GM19328 (cell line): ENCODE measurements around the gene RASAL2.
A peak's percentile ranks its signal among the peaks of the same experiment; 100 is the strongest.

ENCODE experiments used
- ATAC-seq: cut with Tn5 transposase; IDR thresholded peaks from one replicate; pipeline ENCODE4 v1.9.1; 2021; ENCODE audit warnings: mild to moderate bottlenecking, moderate library complexity; ENCODE audit not compliant: unreplicated experiment

RASAL2 gene

DNA sequence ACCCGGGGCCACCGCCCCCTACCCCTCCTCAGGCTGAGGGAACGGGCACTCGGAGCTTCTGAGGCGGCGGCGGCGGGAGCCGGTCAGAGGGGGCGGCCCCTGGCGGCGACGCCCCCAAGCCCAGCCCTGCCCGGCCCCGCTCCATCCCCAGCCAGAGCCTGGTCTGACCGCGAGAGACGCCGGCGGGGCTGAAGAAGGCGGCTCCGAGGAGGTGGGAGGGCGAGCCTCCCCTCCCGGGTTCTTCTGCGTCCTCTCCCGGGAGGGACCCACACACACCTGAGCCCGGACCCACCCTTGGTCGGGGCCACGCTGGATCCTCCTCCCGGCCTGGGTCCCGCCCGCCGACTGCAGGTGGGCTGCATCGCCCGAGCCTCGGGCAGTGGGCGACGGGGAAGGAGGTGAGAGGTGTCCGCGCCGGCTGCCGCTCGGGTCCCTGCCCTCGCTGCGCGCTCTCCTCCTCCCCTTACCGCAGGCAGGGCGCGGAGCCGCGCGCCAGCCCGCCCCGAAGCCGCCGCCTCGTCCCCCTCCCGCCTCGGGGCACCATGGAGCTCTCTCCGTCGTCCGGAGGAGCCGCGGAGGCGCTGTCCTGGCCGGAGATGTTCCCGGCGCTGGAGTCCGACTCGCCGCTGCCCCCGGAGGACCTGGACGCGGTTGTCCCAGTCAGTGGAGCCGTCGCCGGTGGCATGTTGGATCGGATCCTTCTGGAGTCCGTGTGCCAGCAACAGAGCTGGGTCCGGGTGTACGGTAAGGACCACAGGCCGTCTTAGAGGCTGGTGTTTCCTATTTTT is at the start of gene RASAL2:
Gene RASAL2 (plus strand): TSS at position 154 of the 788 bp plus-strand sequence. CDS start 389 bp downstream, at position 543.
- peak; percentile 46 for ATAC-seq

DNA sequence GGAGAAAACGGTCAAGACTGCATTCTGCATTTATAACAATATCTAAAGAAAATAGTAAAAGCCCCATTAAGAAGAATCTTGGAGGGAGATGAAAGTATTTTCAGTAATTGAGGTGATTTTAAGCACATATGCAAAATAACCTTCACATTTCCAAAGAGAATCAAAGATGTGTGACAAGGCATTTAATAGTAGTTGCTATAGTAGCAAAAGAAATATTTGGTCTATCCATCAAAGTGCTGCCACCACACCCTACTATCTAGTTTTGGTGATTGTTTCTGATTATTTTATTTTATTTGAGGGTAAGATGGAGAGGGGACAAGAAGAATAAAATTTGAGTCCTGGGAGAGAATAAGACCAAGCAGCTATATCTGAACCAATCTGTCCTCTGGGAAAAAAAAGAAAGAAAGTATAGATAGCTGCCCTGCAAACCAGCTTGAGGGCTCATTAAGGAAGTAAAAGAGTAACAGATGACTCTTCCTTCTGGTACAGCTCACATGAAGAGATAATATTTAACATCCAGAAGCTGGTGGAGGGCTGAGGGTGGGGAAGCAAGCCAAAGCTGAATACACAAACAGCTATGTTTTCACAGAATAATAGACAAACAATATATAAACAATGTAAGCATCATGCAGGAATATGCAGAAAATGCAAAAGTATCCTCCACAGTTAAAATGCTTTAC is 47.2 kb upstream of the RASAL2 start:
- ATAC-seq: no peak

DNA sequence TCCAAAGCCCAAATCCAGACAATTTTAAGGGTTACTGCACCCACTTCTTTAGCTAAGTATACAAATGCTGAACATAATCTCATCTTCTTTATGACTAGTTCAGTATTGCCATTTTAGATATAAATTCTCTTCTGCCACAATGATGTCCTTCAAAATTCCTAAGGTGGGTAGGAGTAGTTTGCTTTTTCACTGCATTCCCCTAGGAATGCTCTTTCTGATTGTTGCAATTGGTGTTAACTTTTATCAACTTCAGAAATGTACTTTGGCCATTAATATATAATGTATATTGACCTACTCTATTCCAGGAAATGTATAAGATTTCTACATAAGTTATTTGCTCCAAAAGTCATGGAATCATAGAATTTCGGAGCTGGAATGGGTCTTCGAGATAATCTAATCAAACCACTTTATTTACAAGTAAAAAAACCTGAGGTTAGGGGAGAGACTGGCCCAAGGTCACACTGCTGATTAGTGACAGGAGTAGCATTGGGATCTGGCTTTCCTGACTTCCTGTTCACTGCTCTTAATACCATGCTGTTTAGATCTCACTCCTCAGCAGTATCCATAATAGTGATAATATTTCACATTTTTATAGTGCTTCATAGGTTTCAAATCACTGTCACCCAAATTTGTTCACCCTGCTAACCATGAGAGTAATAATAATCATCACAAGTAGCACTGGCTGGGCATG is 46.4 kb upstream of the RASAL2 start:
- ATAC-seq: no peak

DNA sequence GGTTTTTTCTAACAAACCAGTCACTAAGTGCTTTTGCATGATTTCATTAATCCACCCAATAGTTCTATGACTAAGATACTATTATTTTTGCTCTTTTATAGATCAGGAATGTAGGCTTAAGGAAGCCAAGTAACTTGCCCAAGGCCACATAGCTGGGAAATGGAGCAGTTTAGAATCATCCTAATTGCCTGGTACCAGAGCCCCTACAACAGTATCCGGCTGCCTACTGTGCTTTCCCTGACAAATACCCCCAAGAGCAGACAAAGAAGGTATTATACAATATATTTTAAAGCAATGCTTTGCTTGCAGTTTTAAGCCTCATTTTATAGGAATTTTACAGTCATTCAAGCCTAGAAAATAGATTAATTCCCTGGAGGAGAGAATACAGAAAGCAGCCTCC is 45.5 kb upstream of the RASAL2 start:
- ATAC-seq: no peak

DNA sequence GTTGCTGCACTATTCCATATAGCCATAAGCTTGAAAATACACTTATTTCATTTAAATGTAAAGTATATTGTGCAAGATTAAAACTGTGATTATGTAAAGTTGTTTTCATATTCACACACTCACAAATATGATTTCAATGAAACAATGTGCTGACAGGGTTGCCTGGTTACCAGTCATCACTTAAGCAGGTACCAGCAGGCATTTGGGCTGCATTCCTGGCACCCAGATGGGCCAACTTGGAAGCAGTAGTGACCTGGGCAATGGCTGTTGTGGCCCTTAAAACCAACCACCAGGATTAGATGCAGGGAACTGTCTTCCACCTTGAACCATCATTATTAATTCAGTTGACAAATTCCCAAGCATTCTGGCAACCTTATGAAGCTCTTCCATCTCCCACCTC is 45.0 kb upstream of the RASAL2 start:
- no peak for ATAC-seq

DNA sequence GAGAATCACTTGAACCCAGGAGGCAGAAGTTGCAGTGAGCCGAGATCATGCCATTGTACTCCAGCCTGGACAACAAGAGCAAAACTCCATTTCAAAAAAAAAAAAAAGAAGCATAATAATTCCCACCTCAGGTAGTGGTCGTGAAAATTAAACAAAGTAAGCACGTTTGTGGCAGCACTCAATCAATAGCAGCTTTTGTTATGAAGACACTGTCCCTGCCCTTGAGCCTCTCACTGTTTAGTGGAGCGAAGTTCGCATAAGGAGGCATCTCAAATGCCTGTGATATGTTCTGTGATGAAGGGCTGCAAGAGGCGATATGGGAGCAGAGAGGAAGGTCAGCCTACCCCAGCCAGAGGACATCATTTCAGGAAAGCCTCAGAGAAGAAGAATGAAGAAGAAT is 43.8 kb upstream of the RASAL2 start:
- ATAC-seq: no peak

DNA sequence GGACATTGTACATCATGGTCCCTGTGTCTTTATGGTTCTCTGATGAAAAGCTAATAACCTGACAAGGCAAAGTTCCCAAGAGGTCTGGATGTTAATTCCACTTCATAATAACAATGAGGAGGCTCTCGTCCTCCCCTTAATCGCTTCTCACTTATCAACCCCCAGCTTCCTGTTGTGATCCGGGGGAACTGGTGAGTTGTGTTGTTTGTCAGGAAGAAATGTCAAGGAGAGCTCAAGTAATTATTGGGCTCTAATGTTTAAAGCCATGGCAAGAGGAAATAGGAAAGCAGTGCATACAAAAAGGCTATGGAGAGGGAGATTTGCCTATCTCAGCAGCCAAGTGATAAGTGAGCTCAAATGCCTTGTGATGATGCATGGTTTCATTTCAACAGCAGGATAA is 42.8 kb upstream of the RASAL2 start:
- ATAC-seq: no peak

DNA sequence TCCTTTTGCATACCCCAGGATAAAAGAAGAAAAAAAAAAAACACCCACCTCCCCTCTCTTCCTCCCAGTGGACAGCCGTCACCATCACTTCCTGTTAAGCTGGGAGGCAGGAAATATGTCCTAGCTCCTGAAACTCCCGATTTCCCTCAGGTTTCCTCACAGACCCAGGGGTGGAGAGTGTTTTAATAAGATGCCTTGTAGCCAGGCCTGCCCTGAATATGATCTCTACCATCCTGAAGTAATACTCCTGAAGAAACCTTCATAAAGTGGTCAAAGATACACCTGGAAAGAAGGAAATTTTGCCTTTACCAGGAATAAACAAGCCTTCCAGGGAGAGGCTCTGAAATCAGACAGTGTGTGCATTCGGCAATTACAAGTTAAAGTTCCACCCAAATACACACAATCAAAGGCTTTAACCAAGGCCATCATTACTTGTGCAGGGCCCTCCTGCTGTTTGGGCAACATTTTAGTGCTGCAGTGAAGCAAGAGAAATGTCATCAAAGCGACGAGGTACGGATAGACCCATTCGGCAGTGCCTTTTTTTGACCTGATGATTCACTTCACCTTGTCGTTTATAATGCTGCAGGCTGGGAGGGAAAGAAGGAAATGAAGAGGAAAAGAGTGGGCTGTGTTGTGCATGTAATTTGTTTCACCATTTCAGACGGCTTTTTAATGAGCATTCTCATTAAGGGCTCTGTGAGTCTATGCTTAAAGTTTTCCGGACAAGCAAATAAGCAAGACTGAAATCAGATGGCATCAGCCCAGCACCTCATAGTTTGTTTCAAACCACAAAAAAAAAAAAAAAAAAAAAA is 41.0 kb upstream of the RASAL2 start:
- no peak for ATAC-seq

DNA sequence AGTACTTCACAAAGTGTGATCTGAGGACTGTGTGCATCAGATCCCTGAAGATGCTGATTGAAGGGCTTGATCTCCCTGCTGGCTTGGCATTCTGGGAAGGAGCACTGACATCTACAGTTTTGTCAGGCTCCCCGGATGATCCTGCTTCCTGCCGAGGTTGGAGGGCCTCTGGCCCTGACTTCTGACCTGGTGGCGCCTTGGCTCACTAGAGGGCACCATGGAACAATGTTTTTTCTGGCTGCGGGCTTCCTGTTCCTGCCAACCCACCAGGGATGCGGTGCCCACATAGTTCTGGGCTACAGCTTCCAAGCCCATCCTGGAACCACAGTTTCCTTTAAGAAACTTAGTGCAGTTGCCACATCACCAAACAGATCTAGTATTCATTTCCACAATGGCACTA is 38.8 kb upstream of the RASAL2 start:
- ATAC-seq: no peak

DNA sequence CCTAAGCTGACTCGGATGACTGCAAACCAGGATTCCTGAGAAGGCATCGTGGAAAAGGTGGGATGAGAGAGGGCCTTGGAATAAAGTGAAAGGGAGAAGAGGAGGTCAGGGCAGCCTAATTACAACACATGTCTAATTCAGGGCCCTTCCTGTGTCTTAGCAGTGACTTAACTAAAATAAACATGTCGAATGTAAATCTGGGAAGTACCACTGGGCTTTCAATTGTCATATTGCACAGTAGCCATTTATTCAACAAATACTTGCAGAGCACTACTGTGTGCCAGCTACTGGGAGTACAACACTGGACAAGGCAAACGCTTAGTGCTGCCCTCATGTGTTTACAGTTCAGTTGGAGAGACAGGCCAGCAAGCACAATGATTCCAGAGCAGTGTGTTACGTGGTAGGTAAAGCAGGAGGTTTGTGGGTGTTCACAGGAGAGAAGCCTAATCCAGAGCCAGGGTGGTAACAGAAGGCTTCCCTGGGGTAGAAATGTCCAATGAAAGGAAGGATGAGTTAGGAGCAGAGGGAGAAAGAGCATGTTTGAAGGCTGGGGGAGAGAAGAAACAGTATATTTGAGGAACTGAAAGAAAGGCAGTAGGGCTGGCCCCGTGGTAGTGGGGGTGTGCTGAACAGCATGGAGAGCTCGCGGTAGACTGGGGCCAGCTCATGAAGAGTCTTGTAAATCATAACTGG is 38.0 kb upstream of the RASAL2 start:
- peak; percentile 94 for ATAC-seq

DNA sequence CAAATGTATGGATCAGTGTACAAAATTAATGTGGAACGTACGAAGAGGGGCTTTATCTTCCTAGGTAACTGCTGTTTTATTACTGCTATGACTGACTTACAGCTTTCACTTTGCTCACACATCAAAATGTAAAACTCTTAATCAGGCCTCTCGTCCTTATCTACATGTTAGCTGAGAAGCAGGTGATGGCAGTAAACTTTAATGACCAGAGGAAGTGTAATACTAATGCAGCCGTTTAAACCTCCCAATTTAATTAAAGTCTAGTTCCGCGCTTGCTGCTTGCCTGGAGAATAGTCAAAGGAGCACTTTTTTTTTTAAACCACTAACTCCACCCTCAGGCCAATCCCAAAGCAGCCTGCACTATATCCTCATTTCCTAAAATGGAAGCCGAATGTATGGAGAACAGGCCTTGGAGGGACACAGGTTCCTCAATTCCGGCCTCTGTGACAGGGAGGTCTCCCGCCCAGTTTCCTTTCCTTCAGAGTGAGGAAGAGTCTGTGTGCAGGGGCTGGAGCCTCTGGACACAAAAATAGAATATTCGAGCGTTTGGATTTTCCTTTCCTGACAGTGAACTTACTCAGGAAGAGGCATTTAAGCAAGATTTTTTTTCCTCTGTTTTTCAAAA is 36.7 kb upstream of the RASAL2 start:
- ATAC-seq: no peak

DNA sequence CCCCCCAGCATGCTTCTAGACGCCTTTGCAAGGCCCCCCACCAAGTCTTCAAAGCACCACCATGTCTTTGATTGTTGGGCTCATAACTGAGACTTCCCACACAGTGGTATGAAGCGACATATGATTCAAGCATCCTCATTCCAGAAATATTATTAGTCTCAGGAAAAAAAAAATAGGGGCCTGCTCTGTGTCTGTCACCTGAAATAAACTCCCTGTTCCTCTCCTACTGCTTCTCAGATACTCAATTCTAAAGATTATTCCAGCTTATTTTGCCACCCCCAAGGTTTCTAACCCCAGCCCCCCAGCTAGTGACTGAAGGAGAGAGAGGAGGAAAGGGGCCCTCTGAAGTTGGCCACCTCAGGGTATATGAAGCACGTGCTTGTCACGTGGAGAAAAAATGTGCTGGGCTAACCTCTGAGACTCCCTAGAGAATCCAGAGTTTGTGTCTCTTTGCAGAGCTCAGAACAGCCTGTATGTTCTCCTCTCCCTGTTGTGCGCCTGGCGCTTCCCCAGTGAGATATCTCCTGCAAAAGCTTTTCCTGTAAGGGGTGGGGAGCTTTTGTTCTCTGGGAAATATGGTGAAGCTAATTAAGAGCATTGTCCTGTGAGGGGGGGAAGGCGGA is 35.9 kb upstream of the RASAL2 start:
- ATAC-seq: no peak

DNA sequence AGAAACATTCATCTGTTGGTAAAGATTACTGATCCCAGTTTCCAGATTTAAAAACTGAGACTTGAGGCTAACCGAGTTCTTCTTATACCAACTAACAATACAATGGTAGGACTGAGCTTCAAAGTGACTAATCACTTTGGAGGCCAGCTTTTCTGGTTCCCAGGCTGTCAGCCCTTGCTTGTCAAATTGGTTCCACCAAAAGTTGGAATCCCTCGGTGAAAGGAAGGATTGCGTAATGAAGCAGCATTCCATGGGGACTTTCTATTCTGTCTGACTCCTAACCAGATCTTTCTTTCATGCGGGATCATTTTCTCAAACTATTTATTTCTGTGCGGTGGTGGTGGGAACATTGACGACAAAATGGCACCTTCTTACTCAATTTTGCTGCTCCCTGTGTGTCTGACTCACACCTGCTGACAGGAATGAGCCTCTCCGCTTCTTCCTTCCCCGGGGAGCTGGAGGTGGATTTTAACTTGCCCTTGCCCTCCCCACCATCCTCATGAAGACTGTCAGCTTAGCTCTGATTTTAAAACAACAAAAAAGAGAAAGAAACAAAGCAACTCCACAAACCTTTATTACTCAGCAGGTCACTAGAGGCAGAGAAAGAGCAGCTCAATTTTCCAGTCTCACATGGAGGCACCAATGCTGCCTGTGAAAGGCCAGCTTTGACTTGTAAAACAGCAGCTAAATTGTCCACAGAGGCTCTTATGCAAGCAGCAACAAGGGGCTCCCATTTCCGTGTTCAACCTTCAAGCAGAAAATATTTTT is 32.9 kb upstream of the RASAL2 start:
- ATAC-seq: no peak

DNA sequence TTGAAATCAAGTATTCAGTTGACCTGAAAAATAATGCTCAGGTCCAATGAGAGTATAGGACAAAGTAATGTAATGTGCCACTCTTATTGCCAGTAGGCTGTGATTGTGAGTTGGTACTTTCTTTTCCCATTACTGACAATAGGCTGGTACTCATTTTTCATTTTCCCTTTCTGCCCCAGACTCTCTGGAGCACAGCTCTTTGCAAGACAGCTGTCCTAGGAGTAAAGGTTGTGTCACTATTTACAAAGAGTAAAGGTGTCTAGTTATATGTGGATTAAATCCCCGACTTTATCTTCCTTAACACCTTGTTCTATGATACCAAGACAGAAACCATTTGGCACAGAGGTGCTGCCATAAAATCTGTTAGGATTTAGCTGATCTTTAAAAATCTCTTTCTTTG is 32.3 kb upstream of the RASAL2 start:
- ATAC-seq: no peak

DNA sequence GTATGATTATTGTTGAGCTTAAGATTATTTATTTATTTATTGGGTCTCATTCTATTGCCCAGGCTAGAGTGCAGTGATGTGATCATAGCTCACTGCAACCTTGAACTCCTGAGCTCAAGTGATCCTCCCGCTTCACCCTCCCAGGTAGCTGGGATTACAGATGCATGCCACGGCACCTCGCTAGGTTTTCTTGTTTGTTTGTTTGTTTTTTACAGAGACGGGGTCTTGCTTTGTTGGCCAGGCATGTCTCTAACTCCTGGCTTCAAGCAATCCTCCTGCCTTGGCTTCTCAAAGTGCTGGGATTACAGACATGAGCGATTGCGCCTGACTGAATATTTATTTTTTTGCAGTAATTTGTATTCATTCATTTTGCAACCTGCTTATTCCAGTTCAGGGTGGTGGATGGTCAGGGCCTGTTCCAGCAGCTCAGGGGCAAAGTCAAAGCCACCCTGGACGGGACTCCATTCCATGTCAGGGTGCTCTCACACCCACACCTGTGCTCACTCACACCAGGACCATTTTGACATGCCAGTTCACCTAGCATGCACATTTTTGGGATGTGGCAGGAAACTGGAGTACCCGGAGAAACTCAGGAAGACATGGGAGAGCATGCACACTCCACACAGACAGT is 29.6 kb upstream of the RASAL2 start:
- ATAC-seq: no peak

DNA sequence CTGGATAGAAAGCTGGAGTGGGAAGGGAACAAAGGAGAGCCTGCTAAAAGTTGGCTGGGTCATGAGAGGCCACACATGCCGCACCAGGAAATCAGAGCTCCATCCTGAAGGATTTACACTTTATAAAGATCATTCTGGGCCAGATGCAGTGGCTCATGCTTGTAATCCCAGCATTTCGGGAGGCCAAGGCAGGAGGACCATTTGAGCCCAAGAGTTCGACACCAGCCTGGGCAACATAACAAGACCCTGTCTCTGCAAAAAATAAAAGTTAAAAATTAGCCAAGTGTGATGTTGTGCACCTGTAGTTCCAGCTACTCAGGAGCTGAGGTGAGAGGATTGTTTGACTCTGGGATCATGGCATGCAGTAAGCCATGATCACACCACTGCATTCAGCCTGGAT is 28.7 kb upstream of the RASAL2 start:
- ATAC-seq: no peak

DNA sequence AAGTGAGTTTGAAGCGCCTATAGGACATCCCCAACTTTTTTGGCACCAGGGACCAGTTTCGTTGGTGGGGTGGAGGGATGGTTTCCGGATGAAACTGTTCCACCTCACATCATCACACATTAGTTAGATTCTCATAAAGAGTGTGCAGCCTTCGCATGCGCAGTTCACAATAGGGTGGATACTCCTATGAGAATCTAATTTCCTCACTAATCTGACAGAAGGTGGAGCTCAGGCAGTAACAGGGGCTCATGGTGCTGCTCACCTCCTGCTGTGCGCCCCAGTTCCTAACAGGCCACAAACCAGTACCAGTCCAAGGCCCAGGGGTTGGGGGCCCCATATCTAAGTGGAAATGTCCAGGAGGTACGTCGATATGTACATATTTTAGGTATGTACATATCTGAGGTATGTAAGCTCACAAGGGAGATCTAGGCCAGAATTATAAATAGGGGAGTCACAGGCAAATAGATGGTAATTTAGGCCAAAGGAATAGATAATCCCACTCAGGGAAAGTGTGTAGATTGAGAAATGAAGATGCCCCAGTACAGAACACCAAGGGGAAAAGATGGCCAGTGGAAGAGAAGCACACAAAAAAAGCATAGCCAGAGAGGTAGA is 27.5 kb upstream of the RASAL2 start:
- ATAC-seq: peak; percentile 20
